GM19452 (cell line): ENCODE results near the gene NUP210L.
A peak's percentile ranks its signal among the peaks of the same experiment; 100 is the strongest.
"Not testable (repeated sequence)": the region's sequence is repeated elsewhere in the genome, so short reads cannot be mapped to it uniquely, and the experiment has no call there.

ENCODE experiments used
- ATAC-seq: cut with Tn5 transposase; IDR thresholded peaks from one replicate; pipeline ENCODE4 v1.9.1; 2021; ENCODE audit not compliant: unreplicated experiment

Gene NUP210L

GRCh38 chr1:154170547-154171222, 15.8 kb upstream of the NUP210L start:
- ATAC-seq = no peak

DNA sequence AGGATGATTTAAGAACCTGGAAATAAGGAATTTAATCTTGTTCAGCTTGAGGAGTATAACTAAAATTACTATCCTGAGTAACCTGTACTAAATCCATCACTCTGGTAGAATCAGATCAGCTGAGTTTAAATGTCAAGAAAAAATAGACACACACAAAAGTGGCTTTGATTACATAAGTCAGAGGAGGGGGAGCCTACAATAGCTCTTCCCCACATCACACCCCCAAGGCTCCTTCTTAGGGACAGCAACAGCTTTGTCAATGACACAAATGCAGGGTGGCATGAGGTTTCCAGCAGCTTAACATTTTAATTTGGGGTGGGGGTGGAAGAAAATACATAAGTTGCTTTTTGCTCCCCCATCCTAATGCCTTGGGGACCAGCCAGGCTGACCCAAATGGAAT, 12.6 kb upstream of the NUP210L start:
- ATAC-seq = no peak

DNA sequence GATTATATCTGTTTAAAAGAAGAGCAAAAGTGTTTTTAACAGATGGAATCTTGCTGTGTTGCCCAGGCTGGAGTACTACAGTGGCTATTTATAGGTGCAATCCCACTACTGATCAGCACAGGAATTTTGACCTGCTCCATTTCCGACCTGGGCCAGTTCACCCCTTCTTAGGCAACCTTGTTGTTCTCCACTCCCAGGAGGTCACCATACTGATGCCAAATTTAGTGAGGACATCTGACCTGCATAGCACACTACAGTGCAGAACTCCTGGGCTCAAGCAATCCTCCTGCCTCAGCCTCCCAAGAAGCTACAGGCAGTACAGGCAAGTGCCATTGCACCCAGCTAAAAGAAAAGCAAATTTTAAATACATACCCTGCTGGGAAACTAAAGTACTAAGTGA, 11.3 kb upstream of the NUP210L start:
- ATAC-seq = no peak

DNA sequence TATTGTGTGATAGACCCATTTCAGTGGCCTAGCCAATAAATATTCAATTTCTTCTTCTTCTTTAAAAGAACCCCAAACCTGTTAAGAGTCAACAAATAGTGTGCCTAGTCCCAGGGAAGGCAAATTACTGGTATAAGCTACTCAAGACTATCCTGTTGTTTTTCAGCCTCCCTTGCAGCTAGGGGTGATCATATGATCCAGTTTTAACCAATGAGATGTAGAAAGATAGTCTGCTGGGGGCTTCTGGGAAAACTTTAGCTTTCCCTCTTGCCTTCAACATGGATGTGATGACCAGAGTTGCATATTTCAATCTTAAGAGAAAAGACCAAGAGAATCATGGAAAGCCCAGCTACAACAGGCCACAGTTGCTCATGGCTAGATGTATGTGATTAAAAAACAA, 4.7 kb upstream of the NUP210L start:
- no peak for ATAC-seq

DNA sequence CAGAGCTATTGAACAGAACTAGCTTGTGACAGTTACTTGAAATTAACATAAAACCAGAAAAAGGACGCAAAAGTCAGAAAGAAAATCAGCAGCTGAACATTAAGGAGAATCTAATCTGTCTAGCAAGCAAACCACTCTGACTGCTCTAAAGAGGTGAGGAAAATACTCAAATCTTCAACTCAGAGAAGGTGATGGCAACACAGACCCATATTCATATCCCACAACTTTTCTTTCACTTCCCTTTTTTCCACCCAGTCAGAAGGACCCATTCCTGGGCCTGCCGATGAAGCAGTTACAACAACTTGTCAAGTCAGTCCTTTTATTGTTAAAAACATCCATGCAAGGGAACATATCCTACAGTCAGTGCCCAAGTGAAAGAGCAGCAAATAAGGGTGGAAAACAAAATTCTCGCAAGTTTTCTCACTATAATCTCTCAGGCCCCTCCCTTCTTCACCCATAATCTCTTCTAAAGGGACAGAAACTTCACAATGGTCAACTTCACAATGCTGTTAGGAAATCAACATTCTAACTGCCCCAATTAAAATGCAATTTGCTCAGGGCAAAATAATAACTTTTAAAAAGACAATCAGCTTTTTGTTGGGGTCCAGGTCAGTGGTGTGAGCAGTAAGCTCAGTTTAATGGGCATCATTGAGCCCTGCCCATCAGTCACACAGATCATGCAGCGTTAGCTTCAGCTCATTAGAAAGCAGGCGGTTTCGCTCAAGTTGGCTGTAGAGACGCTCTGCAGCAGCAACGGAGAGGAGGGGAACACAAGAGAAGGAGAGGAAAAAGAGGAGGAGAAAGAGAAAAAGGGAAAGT, 3.6 kb upstream of the NUP210L start:
- no peak for ATAC-seq

DNA sequence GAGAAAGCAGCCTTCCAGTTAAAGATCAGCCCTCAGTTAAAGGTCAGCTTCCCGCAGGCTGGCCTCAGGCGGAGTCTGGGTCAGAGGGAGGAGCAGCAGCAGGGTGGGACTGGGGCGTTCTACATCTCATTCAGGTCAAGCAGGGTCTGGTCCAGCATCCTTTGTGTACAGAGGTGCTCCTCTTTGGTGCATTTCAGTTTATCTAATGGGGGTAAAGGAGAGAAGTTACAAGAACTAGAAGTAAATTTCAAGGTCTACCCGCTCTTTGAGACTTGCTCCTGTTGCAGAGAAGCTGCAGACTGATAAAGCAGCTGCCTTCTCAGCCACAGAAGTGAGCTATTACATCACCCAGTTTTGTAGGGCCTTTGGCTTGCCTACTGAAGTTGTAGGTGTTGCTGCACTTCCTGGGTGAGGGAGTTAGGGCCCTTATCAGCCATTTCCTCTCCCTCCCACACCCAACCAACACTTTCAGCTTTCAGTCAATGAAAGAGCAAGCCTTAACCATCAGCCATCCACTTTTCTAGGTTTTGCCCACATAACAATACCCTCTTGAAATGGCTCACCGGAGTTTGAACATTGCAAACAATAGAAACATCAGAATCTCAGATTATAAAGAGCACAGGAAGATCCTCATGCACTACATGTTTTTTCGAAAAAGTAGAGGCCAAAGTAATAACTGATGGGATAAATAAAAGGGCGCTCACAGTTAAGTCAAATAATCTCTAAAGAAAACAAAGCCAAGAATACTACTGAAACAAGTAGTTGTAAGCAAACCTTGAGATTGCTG, 2.8 kb upstream of the NUP210L start:
- ATAC-seq = peak; percentile 49

DNA sequence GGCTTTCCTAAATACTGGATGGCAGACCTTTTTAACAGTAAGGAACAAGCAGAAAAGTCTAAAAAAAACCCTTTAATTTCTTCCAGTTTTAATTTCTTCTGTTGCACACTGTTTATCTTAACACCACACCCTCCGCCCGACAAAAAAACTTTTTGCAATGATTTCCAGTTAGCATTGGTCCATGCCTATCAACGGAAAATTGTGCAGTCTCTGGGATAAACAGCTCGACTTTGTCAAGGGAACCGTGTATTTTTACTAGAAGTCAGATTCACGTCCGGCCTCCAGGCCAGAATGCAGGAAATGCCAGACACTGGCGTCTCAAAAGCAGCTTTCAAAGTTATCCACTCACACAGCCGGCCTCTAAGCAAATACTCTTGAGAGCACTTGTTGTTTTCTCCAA, 378 bp upstream of the NUP210L start:
- no peak for ATAC-seq

DNA sequence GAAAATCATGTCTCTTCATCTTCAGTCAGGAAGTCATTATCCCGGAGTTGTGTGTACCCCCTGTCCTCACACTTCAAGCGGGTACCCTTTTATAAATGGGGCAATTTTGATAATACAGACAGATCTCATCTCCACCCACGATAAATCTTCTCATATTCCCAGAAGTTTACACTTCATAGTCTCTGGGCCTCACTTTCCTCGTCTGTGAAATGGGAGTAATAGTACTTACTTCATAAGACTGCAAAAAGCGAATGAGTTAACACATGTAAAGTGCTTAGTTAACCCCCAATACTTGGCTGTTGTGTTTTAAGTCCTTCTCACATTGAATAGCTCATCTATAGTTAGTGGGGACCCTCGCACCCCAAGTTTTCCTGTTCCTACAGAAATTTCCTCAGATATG, 820 bp downstream of the NUP210L start:
- ATAC-seq = no peak

GRCh38 chr1:154151311-154151710, 3.6 kb downstream of the NUP210L start:
- no peak for ATAC-seq

GRCh38 chr1:154148807-154149206, 6.1 kb downstream of the NUP210L start:
- ATAC-seq = no peak

GRCh38 chr1:154147505-154147904, 7.4 kb downstream of the NUP210L start:
- not testable (repeated sequence) for ATAC-seq

DNA sequence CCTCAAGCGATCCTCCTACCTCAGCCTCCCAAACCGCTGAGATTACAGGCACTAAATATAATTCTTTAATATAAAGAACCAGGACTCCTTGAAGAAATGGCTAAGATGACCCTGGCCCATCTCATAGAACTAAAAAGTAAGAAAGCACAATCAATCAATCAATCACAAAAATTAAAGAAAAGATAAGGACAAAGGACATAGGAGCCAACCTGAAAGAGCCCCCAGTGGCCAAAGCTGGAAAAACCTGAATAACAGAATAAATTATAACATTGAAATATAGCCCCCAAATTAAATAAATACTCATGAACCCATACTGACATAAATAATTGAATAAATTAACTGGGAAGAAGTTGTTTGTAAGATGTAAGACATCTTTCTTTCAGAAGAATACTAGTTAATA, 8.9 kb downstream of the NUP210L start:
- ATAC-seq = no peak

GRCh38 chr1:154142358-154142757, 12.5 kb downstream of the NUP210L start:
- ATAC-seq = no peak

GRCh38 chr1:154141240-154141639, 13.6 kb downstream of the NUP210L start:
- no peak for ATAC-seq

- ATAC-seq = no peak
Observed at GRCh38 chr1:154137888-154138287, 17.0 kb downstream of the NUP210L start.

DNA sequence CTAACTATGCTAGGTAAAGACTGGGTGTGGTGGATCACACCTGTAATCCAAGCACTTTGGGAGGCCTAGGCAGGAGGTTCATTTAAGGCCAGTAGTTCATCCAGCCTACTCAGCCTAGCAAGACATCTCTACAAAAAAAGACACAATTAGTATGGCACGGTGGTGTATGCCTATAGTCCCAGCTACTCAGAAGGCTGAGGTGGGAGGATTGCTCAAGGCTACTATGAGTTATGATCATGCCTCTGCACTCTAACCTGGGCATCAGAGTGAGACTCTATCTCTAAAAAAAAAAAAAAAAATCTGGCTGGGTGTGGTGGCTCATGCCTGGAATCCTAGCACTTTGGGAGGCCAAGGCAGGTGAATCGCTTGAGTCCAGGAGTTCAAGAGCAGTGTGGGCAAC, 21.6 kb downstream of the NUP210L start:
- no peak for ATAC-seq

GRCh38 chr1:154129391-154129970, 25.4 kb downstream of the NUP210L start:
- ATAC-seq = no peak

- not testable (repeated sequence) for ATAC-seq
Observed at GRCh38 chr1:154123205-154123604, 31.7 kb downstream of the NUP210L start.

GRCh38 chr1:154117642-154118041, 37.2 kb downstream of the NUP210L start:
- ATAC-seq = no peak

GRCh38 chr1:154115180-154115579, 39.7 kb downstream of the NUP210L start:
- no peak for ATAC-seq

DNA sequence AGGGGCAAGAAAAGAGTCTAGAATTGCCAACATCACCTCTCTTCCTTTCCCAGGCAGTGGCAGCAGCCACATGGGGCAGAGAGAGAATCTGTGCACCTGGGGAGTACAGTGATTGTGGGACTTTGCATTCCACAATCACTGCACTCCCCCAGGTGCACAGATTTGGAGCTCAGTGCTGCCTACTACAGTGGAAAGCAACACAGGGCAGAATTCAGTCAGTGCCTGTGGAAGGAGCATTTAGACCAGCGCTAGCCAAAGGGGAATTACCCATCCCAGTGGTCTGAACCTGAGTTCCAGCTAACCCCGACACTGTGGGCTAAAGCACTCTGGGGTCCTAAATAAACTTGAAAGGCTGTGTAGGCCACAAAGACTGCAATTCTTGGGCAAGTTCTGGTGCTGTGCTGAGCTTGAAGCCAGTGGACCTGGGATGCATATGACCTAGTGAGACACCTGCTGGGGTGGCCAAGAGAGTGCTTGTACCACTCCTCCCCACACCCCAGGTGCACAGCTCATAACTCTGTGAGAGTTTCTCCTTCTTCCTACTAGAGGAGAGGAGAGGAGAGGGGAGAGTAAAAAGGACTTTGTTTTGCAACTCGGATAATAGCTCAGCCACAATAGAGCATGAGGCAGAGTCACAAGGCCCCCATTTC, 50.3 kb downstream of the NUP210L start:
- ATAC-seq = no peak
